Small intestine (tissue), 7 donors: ENCODE measurements around the gene LIPC. TPM values are rescaled to one million over a fixed set of nuclear protein-coding genes. Genes with fewer than 3 reads are reported as not detected.

Source experiments
- DNase-seq, 2 donors: peaks; one replicate each; pipeline versions ENCODE4 v3.0.0 to v3.0.0-alpha.2; 2013
- FAIRE-seq: peaks from 2 replicates; lab custom pipeline; 2012; peaks lifted over from hg19 to GRCh38; lab: Jason Lieb, UNC
- H3K27ac ChIP-seq, 3 donors: one replicate each; pipeline ENCODE4 v1.5.1; 2013; ENCODE audit warnings: low read length in 2 of 3, mild to moderate bottlenecking in 2 of 3, control low read depth in 1 of 3, inconsistent platforms in 1 of 3, low read depth in 1 of 3, moderate library complexity in 1 of 3
- H3K27me3 ChIP-seq, 3 donors: one replicate each; pipeline ENCODE4 v1.6.1; 2013; ENCODE audit warnings: low read length in 3 of 3, inconsistent platforms in 1 of 3; ENCODE audit not compliant: control insufficient read depth in 3 of 3, insufficient read depth in 3 of 3
- H3K36me3 ChIP-seq, 3 donors: one replicate each; pipeline ENCODE4 v1.6.1; 2013; ENCODE audit warnings: low read length in 3 of 3, inconsistent platforms in 1 of 3, low read depth in 1 of 3, mild to moderate bottlenecking in 1 of 3, moderate library complexity in 1 of 3; ENCODE audit not compliant: control insufficient read depth in 3 of 3, insufficient read depth in 2 of 3
- H3K4me1 ChIP-seq, 3 donors: one replicate each; pipeline ENCODE4 v1.6.1; 2013; ENCODE audit warnings: low read length in 2 of 3, inconsistent platforms in 1 of 3, low read depth in 1 of 3, mild to moderate bottlenecking in 1 of 3, moderate library complexity in 1 of 3; ENCODE audit not compliant: control insufficient read depth in 3 of 3, insufficient read depth in 2 of 3
- H3K4me3 ChIP-seq, 3 donors: one replicate each; pipeline ENCODE4 v1.5.1; 2013; ENCODE audit warnings: low read length in 3 of 3, control low read depth in 1 of 3, inconsistent platforms in 1 of 3, low read depth in 1 of 3, mild to moderate bottlenecking in 1 of 3, moderate library complexity in 1 of 3
- H3K9me3 ChIP-seq, 2 donors: one replicate each; pipeline ENCODE4 v1.6.1; 2013; ENCODE audit warnings: low read depth in 1 of 2, low read length in 1 of 2; ENCODE audit not compliant: control insufficient read depth in 2 of 2, insufficient read depth in 1 of 2
- WGBS, 3 donors: extraction: QIAGEN DNeasy Blood & Tissue Kit; methylation state at CpG; one replicate each; pipeline ENCODE4 v1.1.7; 2013; 5-methylcytosine and 5-hydroxymethylcytosine counted together
- polyA plus RNA-seq, 4 donors: library from polyadenylated mRNA; stranded (reverse) in 3 of 4; unstranded in 1 of 4; fragments of 200-250 nt in 3 of 4; fragments of 120-200 nt in 1 of 4; gene quantifications; one replicate each; pipeline versions ENCODE4 v1.2.1 to v1.2.3, GENCODE V29; 2013
- donor health status: healthy with polysubstance abuse.
- donor health status: control.
- donor health status: control.
- donor health status: Bipolar disorder and iron deficiency.
- donor health status: healthy.

LIPC gene
- polyA plus RNA-seq, 4 donors = 0.07 to 2.0 (median 1.2) TPM

DNA sequence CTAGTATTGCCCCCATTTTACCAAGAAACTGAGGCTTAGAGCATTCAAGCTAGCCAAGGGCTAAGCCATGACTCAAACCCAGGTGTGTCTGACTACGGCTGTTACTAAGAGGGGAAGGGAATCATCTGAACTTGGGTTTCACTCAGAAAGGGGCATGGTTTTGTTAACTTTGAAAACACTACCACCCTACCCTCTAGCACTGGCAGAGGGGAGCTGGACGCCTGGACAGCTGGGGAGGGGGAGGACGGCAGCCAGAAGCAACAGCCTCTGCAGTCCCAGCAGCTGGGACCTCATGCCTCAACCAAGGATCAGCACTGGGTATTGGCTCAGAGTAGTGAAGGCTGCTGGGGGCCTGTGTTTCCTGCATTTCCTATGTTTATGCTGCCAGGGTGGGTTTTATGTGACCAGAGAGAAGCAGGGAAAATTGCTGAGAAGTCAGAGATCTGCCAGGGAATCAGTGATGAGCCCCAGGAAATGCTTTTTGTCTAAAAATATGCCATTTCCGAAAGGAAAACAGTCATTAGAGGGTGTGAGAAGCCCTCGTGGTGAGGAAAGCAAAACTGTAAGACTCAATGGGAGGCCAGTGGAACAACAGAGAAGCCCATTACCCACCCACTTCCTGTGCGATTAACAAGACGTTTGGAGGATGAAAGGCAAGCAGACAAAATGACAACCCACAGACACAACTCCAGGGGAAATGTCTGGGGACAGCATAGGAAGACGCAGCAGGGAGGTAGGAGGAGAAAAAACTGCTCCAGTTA, 41.2 kb downstream of the LIPC start:
- Histone ChIP-seq H3K36me3 (no peaks in the 10 kb centered on the region), H3K4me3 (no peak overlapping the region), H3K4me1 (peaks cover 2 to 22% (median 13%) of the 10 kb centered on the region in 3 donors), H3K27me3 (no peaks in the 10 kb centered on the region), H3K27ac (peak overlapping the region in 1 of 3 donors; percentile 66), H3K9me3 (no peaks in the 10 kb centered on the region)
- DNase-seq (no peak), FAIRE-seq (no peak)
- WGBS, 3 donors = 50 to 81% (median 64%) methylated on average over 8 of the region's 8 CpGs

DNA sequence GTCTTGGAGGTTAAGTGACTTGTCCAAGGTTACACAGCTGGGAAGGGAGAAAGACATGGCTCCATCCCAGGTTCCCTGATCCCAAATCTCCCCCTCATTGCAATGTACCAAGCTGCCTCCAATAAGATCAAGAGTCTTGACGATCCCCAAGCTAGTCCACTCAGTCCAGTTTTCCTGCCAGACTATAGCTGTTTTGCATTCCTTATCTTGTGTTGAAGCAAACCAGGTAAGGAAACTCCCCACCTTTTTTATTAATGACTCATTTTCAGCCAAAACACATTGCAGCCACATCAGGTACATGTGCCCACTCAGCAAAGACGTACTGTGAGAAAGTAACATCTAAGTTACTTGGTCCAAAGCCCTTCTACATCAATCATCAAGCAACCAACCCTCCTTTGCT, 41.9 kb downstream of the LIPC start:
- H3K4me3 ChIP-seq = no peak overlapping the region
- DNase-seq (no peak), FAIRE-seq (no peak)
- H3K27ac ChIP-seq = peak overlapping the region in 1 of 3 donors; percentile 51
- peaks cover 2 to 22% (median 13%) of the 10 kb centered on the region in 3 donors for H3K4me1 ChIP-seq
- H3K9me3 ChIP-seq = no peaks in the 10 kb centered on the region
- no peaks in the 10 kb centered on the region for H3K36me3 ChIP-seq
- WGBS, 3 donors = 34 to 51% (median 40%) methylated on average over 2 of the region's 2 CpGs
- H3K27me3 ChIP-seq = no peaks in the 10 kb centered on the region

GRCh38 chr15:58474741-58475323, 43.0 kb downstream of the LIPC start:
- DNase-seq (no peak), FAIRE-seq (no peak)
- H3K27ac ChIP-seq = no peak overlapping the region
- H3K4me3 ChIP-seq = no peak overlapping the region
- H3K36me3 ChIP-seq = no peaks in the 10 kb centered on the region
- no peaks in the 10 kb centered on the region for H3K27me3 ChIP-seq
- H3K9me3 ChIP-seq = no peaks in the 10 kb centered on the region
- peaks cover 2 to 22% (median 13%) of the 10 kb centered on the region in 3 donors for H3K4me1 ChIP-seq
- WGBS, 3 donors = 72 to 83% (median 80%) methylated on average over 1 of the region's 1 CpG

GRCh38 chr15:58475573-58476524, 44.1 kb downstream of the LIPC start:
- DNase-seq = peak; percentile 84 to 85
- H3K9me3 ChIP-seq = no peaks in the 10 kb centered on the region
- H3K27ac ChIP-seq = peak overlapping the region in 1 of 3 donors; percentile 13
- H3K27me3 ChIP-seq = no peaks in the 10 kb centered on the region
- no peak for FAIRE-seq
- no peaks in the 10 kb centered on the region for H3K36me3 ChIP-seq
- no peak overlapping the region for H3K4me3 ChIP-seq
- peaks cover 2 to 22% (median 13%) of the 10 kb centered on the region in 3 donors for H3K4me1 ChIP-seq
- 42 to 66% (median 51%) methylated on average over 7 of the region's 7 CpGs for WGBS, 3 donors

- no peak for DNase-seq
- FAIRE-seq = no peak
- H3K4me3 ChIP-seq = no peak overlapping the region
- 74 to 80% (median 75%) methylated on average over 10 of the region's 10 CpGs for WGBS, 3 donors
- H3K4me1 ChIP-seq = peaks cover 2 to 22% (median 13%) of the 10 kb centered on the region in 3 donors
- H3K36me3 ChIP-seq = no peaks in the 10 kb centered on the region
- no peaks in the 10 kb centered on the region for H3K27me3 ChIP-seq
- no peak overlapping the region for H3K27ac ChIP-seq
- no peaks in the 10 kb centered on the region for H3K9me3 ChIP-seq
Observed at GRCh38 chr15:58476525-58477162, 44.9 kb downstream of the LIPC start.

- Histone ChIP-seq H3K27ac (no peak overlapping the region), H3K9me3 (no peaks in the 10 kb centered on the region), H3K36me3 (no peaks in the 10 kb centered on the region), H3K4me3 (no peak overlapping the region), H3K4me1 (peaks cover 2 to 22% (median 13%) of the 10 kb centered on the region in 3 donors), H3K27me3 (no peaks in the 10 kb centered on the region)
- 35 to 72% (median 64%) methylated on average over 4 of the region's 4 CpGs for WGBS, 3 donors
- DNase-seq = no peak
- FAIRE-seq = no peak
Observed at GRCh38 chr15:58477170-58477569, 45.4 kb downstream of the LIPC start.

- 97 to 99% (median 99%) methylated on average over 3 of the region's 3 CpGs for WGBS, 3 donors
- no peak for FAIRE-seq
Observed at GRCh38 chr15:58478035-58478434, 46.2 kb downstream of the LIPC start.

More at GRCh38 chr15:58478035-58478434, 46.2 kb downstream of the LIPC start:
- peaks cover 2 to 20% (median 13%) of the 10 kb centered on the region in 3 donors for H3K4me1 ChIP-seq
- H3K36me3 ChIP-seq = no peaks in the 10 kb centered on the region
- H3K9me3 ChIP-seq = no peaks in the 10 kb centered on the region
- H3K4me3 ChIP-seq = no peak overlapping the region
- no peak overlapping the region for H3K27ac ChIP-seq
- no peak for DNase-seq
- no peaks in the 10 kb centered on the region for H3K27me3 ChIP-seq
